GM10266 (cell line): ENCODE measurements around the gene TOR2A.
A peak's percentile ranks its signal among the peaks of the same experiment; 100 is the strongest.

ENCODE experiments used
- DNase-seq: peaks from one replicate; pipeline ENCODE4 v3.0.0; 2012; ENCODE audit errors: extremely low spot score
- CTCF ChIP-seq: IDR thresholded peaks from 2 replicates; pipeline ENCODE4 v1.5.1; 2012; ENCODE audit warnings: mild to moderate bottlenecking, low read depth; ENCODE audit not compliant: control insufficient read depth, insufficient read depth; ENCODE audit errors: missing control alignments

TOR2A gene

GRCh38 chr9:127700594-127701255 is 34.4 kb downstream of the TOR2A start:
- no peak for TF ChIP-seq CTCF
- no peak for DNase-seq

- TF ChIP-seq CTCF, result no peak
- DNase-seq, result no peak
Measured at GRCh38 chr9:127700140-127700539, 35.0 kb downstream of the TOR2A start.

GRCh38 chr9:127698985-127699670 is 36.0 kb downstream of the TOR2A start:
- TF ChIP-seq CTCF, result no peak
- DNase-seq, result peak; percentile 89

GRCh38 chr9:127698386-127698785 is 36.7 kb downstream of the TOR2A start:
- TF ChIP-seq CTCF, result no peak
- no peak for DNase-seq

GRCh38 chr9:127697575-127697974 is 37.5 kb downstream of the TOR2A start:
- no peak for TF ChIP-seq CTCF
- DNase-seq, result no peak

- TF ChIP-seq CTCF, result no peak
- no peak for DNase-seq
Measured at GRCh38 chr9:127694890-127695720, 40.0 kb downstream of the TOR2A start.
